GM21619 (cell line): ENCODE results near the gene MMP24.
"Not testable (repeated sequence)": the region's sequence is repeated elsewhere in the genome, so short reads cannot be mapped to it uniquely, and the experiment has no call there.

Source experiments
- ATAC-seq: cut with Tn5 transposase; IDR thresholded peaks from one replicate; pipeline ENCODE4 v1.9.1; 2021; ENCODE audit not compliant: unreplicated experiment

MMP24 gene

DNA sequence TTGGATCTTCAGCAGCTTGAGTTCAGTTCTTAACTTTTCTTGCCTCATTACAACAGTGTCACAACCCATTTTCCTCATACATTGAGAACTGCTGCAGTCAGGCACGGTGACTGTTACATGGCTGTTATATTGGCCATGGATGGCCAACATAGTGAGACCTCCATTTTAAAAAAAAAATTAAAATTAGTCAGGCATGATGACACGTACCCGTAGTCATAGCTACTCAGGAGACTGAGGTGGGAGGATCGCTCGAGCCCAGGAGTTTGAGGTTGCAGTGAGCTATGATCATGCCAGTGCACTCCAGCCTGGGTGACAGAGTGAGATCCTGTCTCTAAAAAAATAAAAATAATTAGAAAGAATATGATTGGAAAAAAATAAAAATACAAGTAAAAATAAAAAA lies 9.9 kb upstream of the MMP24 start:
- ATAC-seq, result no peak

DNA sequence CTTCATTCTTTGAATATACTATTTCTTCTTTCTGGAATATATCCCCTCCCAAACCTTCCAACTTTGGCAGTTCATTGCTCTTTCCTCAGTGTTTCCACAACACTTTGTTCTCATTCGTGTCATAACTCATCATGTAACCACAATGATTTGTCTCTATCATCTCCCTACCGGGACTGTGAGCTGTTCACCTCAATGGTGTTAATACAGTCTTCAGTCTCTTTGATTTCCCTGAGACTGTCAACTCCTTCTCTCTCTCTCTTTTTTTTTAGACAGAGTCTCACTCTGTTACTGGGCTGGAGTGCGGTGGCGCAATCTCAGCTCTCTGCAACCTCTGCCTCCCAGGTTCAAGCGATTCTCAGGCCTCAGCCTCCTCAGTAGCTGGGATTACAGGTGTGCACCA lies 2.5 kb upstream of the MMP24 start:
- no peak for ATAC-seq

DNA sequence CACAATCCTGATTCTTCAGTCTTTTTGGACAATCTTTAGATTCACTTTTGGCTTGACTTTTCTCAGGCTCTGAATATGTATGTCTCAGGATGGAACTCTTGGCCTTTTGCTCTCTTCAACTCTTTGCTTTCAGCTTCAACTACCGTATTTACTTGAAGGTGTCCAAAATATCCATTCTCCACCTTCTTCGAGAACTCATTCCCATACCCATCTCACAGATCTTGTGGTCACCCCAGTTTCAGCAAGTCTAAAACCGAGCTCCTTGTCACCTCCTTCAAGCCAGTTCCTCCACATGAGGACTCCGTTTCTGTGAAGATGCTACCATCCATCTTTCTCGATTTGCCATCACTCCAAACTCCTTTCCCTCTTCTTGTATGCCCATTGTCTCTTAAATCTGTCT lies 2.0 kb upstream of the MMP24 start:
- ATAC-seq, result no peak

DNA sequence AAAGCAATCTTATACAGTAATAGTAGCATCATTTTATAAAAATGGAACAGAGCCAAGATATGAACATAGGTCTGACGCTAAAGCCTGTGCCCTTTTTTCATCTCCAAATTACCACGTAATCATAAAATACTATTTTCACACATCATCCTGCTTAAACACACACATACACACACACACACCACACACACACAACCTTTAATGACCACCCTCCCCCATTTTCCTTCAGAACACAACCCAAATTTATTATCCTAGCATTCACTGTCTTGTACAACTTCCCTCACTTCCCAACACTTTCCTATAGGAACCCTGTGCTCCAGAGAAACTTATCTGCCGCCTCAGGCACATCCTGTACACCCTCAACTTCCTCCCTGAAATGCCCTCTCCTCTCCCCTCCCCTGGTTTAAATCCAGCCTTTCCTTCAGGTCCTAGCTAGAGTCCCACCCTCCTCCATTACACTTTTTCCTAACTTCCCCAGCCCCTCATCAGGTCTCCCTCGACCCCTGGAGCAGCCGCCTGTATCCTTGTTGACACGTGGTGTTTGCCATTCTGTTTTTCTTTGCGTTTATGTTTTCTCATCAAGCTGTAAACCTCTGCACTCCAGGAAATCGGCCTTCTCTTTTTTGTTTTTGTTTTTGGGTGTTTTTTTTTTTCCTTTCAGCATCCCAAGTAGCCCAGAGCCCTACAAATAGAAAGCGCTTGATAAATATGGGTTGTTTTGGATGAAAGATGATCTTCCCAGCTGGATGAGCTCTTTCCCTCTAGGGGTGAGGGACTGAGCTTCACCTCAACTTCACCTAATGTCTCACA lies 968 bp upstream of the MMP24 start:
- no peak for ATAC-seq

DNA sequence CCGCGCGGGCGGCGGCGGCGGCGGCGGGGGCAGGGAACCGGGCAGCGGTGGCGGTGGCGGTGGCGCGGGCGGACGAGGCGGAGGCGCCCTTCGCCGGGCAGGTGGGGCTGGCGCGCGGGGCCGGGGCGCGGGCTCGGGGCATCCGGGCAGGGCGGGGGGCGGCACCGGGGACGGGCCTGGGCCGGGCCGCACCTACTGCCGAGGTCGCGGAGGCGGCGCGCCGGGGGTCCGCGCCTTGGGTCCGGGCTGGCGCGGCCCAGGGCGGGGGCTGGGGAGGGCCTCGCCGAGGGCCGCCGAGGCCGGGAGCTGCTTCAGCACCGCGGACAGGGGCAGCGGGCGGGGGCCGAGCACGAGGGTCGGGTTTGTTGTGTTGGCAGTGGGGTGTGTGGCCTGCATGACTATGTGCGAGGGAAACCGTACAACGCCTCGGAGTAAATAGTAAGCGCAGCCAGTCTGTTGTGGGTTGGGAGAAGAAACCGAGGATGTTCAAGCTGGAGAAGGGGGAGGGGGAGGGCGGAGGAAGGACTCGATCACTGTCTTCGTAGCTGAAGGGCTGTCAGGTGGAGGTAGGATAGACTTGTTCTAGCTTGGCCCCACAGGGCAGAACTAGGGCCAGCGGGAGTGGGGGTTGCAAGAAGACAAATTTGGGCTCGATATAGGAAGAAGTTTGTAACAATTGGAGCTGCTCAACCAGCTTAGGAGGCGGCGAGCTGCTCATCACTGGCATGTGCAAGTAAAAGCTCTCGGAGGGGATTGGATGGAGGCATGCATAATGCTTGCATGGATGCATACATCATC lies 593 bp downstream of the MMP24 start:
- ATAC-seq, result no peak

DNA sequence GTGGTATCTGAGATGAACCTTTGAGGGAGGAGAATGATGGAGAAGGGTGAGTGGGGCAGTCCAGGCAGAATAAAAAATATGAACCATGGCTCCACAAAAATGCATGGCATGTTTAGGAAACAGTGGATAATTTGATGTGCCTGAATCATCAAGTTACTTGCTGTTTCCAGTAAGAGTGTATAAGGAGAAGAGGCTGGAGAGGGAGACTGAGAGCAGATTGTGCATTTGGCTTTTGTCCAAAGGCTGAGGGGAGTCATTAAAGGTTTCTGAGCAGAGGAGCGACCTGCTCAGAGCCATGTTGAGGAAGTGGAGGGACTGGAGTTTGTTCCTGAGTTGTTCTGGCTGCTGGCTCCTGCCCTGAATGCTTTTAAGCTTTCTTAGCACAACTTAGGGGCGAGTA lies 6.1 kb downstream of the MMP24 start:
- ATAC-seq, result no peak

DNA sequence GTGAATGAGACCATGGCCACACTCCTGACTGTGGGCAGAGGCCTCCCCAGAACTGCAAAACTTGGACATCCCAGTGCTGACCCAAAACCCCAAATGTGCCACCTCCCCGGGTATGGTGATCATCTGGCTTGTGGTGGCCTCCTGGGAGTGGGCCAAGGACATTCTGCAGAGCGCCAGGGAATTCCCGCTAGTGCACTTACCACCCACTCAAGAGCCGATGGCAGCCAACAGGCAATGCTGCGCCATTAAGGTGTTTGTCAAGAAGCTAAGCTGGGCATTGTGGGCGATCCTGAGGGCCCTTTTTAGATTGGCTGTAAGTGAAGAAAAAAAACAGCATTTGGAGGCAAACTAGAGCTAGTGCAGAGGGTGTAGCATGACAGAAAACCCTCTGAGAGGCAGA lies 9.4 kb downstream of the MMP24 start:
- ATAC-seq, result no peak

DNA sequence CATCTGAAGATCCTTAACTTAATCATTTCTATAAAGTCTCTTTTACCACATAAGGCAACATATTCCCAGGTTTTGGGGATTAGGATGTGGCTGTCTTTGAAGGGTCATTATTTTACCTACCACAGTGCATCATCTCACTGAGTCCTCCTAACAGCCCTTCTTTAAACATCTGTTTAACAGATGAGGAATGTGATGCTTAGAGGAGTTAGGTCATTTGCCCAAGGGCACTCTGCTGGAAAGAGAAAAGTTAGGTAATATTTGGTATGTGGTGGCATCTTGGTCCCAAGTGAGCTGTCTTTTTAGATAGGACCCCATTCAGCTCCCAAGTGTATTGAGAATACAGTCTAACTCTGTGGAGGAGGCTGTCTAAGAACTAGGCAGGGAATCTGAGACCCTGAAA lies 11.0 kb downstream of the MMP24 start:
- no peak for ATAC-seq

DNA sequence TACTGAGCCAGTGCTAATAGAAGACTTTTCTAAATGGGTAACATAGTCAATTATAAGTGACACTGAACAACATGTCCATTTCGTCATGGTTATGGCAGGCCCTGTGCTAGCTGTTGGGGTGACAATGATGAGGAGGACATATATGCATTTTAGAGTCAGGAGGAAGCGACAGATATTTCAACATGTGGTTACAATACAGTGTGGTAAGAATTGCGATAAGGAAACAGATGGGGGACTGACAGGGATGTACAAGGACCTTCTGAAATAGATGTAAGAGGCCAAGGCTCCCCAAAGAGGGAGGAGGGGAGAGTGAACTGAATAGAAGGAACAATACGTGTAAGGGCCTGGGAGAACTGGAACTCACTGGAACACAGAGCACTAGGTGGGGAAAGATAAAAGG lies 11.7 kb downstream of the MMP24 start:
- no peak for ATAC-seq

DNA sequence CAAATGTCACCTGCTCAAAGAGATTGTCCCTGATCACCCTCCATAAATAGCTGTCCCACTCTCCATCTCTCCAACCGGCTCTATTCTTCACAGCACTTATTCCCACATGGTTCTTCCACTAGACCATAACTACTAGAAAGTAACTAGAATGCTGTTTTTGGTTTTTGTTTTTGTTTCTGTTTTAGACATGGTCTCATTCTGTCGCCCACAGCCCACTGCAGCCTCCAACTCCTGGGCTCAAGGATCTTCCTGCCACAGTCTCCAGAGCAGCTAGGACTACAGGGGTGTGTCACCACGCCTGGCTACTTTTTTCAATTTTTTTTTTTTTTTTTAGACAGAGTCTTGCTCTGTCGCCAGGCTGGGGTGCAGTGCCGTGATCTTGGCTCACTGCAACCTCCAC lies 12.2 kb downstream of the MMP24 start:
- ATAC-seq, result no peak

DNA sequence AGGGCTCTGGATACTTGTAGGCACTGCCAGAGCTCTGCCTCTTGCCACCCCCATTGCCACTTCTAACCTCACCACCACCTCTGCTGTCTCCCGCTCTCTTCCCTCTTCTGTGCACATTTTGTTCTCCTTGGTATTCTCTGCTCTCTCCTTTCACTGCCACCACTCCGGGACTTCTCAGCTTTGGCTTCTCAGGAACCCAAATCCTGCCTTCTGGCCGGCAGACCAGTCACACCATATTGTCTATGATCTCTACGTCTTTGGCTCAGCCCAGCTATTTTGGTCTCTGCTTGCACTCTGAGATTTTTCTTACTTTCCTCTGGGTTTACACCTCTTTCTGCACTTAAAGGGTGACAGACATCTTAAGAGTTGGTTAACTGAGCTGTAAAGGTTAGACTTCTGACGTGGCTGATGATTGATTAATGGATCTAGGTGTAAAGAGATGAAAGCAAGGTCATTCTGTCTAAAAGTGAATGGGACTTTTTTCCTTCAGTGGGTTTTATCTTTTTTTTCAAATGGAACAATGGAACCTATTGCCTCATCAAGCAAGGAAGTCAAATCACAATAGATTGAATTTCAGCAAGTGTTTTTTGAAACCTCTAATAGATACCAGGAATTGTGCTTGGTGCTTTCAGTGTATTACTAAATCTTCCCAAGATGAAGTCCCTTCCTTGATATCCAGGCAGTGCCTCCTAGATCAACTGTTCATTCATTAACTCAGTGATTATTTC lies 13.8 kb downstream of the MMP24 start:
- ATAC-seq, result no peak

DNA sequence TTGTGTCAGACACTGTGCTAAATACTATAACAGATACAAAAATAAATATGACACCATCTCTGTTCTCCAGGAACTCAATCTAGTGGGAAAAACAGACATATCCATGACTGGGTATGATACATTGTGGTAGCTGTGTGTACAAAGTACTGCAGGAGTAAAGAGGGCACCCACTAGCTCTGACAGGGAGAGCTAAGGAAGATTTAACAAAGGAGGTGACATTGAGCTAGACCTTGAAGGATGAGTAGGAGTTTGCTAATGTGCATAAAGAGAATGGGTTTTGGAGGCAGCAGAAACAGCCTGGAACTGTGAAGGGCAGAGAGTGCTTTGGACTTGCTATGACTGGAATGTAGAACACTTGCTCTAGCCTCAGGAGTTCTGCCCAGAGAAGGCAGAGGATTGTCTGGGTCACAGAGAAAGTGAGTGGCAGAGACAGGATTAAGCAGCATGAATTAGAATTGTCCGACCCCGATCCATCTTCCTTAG lies 14.4 kb downstream of the MMP24 start:
- no peak for ATAC-seq

DNA sequence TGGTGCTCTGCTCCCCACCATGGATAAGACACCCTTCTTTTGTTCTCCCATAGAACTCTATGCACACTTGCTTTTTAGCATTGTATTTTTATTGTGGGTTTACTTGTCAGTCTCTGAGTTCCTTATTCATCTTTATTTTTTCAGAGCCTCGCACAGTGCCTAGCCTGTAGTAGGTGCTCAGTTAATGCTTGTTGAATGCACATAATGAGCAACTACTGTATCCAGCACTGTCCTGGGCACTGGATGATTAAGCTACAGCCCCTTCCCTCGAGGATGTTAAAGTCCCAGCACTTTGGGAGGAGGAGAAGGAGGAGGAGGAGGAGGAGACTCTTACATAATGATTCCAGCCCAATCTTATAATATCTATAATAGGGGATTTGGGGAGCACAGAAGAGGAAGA lies 16.8 kb downstream of the MMP24 start:
- no peak for ATAC-seq

DNA sequence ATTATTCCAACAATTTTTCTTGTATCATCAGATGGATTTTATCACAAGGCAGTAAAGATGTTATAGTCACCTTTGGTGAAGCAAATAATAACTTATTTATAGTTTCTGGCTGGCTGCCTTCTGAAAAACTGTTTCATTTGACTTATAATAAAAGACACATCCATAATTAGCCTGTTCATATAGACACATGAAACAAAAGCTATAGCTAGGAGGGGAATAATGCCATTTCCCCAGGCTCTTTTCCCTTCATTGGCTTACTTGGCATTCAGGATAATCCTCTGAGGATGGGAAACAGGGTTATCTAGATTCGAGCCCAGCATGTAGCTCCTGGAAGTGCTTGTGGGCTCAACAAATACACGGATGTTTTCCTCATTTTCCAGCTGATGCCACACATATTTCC lies 17.5 kb downstream of the MMP24 start:
- no peak for ATAC-seq

DNA sequence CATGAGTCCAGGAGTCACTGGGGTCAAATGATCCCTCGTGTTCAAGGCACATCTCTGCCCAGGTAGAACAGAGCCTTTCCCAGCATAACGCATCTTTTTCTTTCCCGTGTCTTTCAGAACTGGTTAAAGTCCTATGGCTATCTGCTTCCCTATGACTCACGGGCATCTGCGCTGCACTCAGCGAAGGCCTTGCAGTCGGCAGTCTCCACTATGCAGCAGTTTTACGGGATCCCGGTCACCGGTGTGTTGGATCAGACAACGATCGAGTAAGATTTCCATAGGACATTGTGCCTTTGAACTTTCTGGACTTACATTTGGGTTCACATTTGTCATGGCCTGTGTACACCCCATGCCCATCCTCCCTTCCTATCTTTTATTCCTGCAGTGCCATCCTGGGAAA lies 20.2 kb downstream of the MMP24 start:
- no peak for ATAC-seq

DNA sequence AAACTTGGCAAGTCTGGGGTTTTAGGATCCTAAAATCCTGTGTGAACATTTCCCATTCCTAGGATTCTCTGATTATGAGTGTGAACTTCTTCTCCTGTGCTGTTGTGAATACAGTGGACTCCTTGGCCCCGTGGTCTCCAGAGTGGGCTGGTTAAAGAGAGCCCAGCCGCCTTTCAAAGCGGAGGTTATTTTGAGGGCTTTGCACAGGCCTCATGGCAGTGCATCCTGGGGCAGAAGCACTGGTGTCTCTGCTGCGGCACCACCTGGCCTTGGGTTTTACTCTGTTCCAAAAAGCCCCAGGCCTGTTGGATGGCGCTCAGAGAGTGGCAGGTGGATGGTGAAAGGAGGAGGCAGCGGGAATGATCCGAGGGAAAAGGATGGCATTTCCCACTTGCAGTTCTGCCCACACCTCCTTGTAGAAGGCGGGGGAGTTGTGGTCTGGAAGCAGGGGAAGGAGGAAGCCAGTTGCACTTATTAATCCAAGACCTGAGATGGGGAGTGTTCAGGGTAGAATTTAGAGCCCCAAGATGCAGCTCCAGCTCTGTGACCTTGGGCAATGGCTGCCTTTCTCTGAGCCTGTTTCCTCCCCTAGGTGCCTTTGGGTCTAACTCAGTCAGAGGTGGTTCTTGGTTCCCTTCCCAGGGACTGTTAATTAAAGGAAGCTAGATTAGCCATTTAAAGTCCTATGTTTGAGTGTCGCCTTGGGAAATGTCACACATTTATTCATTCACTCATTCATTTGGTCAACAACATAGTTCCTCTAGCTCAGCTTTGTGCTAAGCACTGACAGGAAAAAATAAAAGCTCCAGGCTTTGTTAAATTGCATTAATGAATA lies 22.4 kb downstream of the MMP24 start:
- ATAC-seq, result no peak

DNA sequence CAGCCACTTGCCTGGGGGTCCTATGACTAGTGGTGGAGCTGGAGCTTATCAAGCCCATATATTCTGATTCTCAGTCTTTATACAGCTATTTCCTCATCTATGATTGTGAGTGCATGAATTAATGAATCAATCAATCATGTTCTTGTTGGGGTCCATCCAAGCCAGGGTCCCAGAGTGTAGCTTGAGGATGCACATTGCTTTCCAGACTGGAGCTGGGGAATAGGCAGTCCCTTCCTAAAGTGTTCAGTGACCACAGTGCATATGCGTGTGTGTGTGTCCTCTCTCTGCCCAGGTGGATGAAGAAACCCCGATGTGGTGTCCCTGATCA lies 25.1 kb downstream of the MMP24 start:
- no peak for ATAC-seq

DNA sequence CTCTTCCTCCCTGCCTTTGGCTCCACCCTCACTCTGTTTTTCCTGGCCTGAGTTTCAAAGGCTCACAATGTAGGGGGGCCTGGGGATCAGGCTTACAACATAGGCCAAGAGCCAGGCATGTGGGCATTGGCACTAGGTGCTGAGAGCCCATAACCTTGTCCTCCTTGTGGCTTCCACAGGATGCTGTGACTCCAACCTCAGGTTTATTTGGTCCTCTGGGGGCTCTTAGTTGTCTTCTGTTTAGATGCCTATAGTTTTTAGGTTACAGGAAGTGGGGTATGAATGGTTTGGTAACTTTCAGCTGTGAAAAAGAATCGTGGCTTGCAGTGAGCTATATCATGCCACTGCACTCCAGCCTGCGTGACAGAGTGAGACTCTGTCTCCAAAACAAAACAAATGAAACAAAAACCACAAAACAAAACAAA lies 25.6 kb downstream of the MMP24 start:
- ATAC-seq, result peak; percentile 79

DNA sequence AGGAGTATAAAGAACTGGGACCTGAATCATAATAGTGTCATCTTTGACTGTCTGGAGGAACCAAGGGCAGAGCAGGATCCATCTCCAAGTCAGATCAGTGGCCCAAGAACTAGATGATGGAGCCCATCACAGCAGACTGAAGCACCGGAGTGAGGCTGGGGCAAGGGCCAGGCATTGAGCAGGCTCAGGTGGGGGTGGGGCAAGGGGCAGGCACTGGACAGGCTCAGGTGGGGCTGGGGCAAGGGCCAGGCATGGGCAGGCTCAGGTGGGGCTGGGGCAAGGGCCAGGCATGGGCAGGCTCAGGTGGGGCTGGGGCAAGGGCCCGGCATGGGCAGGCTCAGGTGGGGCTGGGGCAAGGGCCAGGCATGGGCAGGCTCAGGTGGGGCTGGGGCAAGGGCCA lies 26.1 kb downstream of the MMP24 start:
- ATAC-seq, result not testable (repeated sequence)

DNA sequence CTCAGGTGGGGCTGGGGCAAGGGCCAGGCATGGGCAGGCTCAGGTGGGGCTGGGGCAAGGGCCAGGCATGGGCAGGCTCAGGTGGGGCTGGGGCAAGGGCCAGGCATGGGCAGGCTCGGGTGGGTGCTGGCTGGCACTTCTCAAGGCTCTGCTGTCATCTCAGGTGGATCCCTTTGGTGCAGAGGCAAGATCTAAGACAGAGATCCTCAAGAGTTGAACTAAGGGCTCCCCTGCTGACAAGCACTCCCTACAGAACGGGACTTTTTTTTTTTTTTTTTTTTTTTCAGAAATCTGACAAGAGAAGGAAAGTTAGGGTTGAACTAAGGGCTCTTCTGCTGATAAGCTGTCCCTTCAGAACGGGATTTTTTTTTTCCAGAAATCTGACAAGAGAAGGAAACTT lies 26.5 kb downstream of the MMP24 start:
- ATAC-seq, result no peak

DNA sequence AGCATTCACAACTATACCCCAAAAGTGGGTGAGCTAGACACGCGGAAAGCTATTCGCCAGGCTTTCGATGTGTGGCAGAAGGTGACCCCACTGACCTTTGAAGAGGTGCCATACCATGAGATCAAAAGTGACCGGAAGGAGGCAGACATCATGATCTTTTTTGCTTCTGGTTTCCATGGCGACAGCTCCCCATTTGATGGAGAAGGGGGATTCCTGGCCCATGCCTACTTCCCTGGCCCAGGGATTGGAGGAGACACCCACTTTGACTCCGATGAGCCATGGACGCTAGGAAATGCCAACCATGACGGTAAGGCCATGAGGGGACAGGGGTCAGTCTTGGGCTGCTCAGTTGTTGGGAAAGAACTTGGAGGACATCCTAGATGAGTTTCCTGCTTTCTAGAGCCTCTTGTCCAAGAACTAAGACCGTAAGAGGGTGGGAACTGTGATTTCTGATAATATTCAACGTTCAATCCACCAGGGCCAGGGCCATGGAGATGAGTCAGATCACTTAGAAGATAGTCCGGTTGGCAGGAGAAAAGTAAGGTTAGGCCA lies 28.0 kb downstream of the MMP24 start:
- ATAC-seq, result no peak
